Nephron (organoid): ENCODE data around the gene OSGEP.
A peak's percentile ranks its signal among the peaks of the same experiment; 100 is the strongest.

ENCODE experiments used
- H3K27ac Mint-ChIP-seq, 3 experiments: 2 replicates each; pipeline ENCODE4 v1.8.0; 2020; ENCODE audit warnings: mixed read lengths in 3 of 3, mild to moderate bottlenecking in 2 of 3, moderate library complexity in 1 of 3
- H3K27me3 Mint-ChIP-seq: 2 replicates; pipeline ENCODE4 v1.8.0; 2021; ENCODE audit warnings: low read depth, mild to moderate bottlenecking, moderate library complexity, mixed read lengths
- H3K36me3 Mint-ChIP-seq: 2 replicates; pipeline ENCODE4 v1.8.0; 2020; ENCODE audit warnings: low read depth, mixed read lengths
- H3K4me1 Mint-ChIP-seq: 2 replicates; pipeline ENCODE4 v1.8.0; 2020; ENCODE audit warnings: mixed read lengths
- H3K4me3 Mint-ChIP-seq, 3 experiments: 2 replicates each; pipeline ENCODE4 v1.8.0; 2020; ENCODE audit warnings: mild to moderate bottlenecking in 3 of 3, mixed read lengths in 3 of 3, moderate library complexity in 2 of 3
- H3K9me3 Mint-ChIP-seq: 2 replicates; pipeline ENCODE4 v1.8.0; 2020; ENCODE audit warnings: mixed read lengths
- TF ChIP-seq, protein P1 (sequence below), 3 experiments: fragments of 200-600 bp; sonication (generic); IDR thresholded peaks; one replicate each; pipeline ENCODE4 v1.5.0; 2021; ENCODE audit warnings: antibody characterized with exemption in 3 of 3; ENCODE audit not compliant: unreplicated experiment in 3 of 3

The OSGEP gene

DNA sequence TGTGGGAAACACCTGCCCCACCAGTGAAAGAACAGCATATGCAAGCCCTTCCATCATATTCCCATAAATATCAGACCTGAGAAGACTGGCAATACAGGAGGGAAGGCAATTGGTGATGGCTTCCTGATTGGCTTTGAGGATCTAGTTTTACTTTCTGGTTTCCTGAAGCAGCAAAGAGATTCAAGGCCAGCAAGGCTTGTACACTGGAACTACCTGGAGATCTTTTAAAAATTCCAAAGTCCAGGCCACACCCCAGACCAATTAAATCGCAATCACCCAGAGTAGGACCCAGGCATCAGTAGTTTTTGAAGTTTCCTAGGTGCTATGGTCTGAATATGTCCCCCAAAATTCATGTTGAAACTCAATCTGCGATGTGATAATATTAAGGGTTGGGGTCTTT, 38.4 kb downstream of the OSGEP start:
- TF ChIP-seq, protein P1, sequence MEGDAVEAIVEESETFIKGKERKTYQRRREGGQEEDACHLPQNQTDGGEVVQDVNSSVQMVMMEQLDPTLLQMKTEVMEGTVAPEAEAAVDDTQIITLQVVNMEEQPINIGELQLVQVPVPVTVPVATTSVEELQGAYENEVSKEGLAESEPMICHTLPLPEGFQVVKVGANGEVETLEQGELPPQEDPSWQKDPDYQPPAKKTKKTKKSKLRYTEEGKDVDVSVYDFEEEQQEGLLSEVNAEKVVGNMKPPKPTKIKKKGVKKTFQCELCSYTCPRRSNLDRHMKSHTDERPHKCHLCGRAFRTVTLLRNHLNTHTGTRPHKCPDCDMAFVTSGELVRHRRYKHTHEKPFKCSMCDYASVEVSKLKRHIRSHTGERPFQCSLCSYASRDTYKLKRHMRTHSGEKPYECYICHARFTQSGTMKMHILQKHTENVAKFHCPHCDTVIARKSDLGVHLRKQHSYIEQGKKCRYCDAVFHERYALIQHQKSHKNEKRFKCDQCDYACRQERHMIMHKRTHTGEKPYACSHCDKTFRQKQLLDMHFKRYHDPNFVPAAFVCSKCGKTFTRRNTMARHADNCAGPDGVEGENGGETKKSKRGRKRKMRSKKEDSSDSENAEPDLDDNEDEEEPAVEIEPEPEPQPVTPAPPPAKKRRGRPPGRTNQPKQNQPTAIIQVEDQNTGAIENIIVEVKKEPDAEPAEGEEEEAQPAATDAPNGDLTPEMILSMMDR (IDR thresholded peaks at IDR 0.05; ENCODE audit: unreplicated experiment in 3 of 3) = no peak
- no peak overlapping the region for H3K4me3 Mint-ChIP-seq
- H3K27ac Mint-ChIP-seq = no peak overlapping the region
- no peaks in the 10 kb centered on the region for H3K36me3 Mint-ChIP-seq
- H3K4me1 Mint-ChIP-seq = peaks cover 11% of the 10 kb centered on the region
- no peaks in the 10 kb centered on the region for H3K9me3 Mint-ChIP-seq
- H3K27me3 Mint-ChIP-seq = peaks cover 6% of the 10 kb centered on the region

DNA sequence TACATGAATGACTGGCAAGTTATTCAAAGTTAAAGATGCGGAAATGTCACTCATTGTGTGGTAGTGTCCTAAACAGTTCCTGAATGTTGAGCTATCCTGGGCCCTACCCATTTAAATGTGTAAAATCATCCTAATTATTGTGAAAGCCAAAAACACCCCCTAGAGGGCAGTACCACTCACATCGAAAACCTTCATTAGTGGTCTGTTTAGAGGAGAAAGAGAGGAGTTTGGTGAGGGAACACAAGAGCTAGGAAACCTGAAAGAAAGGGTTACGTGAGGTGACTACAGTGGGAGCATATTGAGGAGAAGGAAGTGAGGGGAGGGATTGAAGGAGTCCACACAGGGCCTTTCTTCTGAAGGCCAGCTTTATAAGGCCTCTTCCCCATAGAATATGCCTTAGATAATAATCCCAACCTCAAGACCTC, 38.8 kb downstream of the OSGEP start:
- TF ChIP-seq, protein P1 (IDR thresholded peaks at IDR 0.05; ENCODE audit: unreplicated experiment in 3 of 3) = peak; percentile 39 to 56 (median 51)
- H3K27ac Mint-ChIP-seq = no peak overlapping the region
- H3K4me1 Mint-ChIP-seq = peaks cover 11% of the 10 kb centered on the region
- H3K9me3 Mint-ChIP-seq = no peaks in the 10 kb centered on the region
- no peaks in the 10 kb centered on the region for H3K36me3 Mint-ChIP-seq
- peaks cover 6% of the 10 kb centered on the region for H3K27me3 Mint-ChIP-seq
- H3K4me3 Mint-ChIP-seq = peak overlapping the region in 2 of 3 experiments; percentile 3 to 9

DNA sequence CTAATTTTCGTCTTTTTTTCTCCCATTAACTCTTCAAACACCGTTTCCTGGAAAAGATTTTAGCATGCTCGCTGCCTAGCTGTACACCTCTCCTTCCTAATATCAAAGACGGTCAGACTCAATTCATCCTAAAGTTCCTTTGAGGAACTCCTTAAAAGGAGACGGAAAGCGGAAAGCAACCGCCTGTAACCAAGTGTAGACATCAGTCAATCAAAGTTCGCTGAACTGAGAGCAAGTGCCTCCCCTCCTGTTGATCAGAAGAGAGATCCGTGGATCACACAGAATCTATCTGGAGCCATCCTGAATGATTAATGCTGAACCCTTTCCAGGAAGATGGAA, 40.9 kb downstream of the OSGEP start:
- Mint-ChIP-seq H3K9me3 (no peaks in the 10 kb centered on the region), H3K36me3 (no peaks in the 10 kb centered on the region), H3K27ac (peak overlapping the region; percentile 82 to 96 (median 86)), H3K4me3 (peak overlapping the region; percentile 86 to 94 (median 93)), H3K27me3 (peaks cover 2% of the 10 kb centered on the region), H3K4me1 (peaks cover 17% of the 10 kb centered on the region)
- TF ChIP-seq, protein P1 (IDR thresholded peaks at IDR 0.05; ENCODE audit: unreplicated experiment in 3 of 3) = no peak

DNA sequence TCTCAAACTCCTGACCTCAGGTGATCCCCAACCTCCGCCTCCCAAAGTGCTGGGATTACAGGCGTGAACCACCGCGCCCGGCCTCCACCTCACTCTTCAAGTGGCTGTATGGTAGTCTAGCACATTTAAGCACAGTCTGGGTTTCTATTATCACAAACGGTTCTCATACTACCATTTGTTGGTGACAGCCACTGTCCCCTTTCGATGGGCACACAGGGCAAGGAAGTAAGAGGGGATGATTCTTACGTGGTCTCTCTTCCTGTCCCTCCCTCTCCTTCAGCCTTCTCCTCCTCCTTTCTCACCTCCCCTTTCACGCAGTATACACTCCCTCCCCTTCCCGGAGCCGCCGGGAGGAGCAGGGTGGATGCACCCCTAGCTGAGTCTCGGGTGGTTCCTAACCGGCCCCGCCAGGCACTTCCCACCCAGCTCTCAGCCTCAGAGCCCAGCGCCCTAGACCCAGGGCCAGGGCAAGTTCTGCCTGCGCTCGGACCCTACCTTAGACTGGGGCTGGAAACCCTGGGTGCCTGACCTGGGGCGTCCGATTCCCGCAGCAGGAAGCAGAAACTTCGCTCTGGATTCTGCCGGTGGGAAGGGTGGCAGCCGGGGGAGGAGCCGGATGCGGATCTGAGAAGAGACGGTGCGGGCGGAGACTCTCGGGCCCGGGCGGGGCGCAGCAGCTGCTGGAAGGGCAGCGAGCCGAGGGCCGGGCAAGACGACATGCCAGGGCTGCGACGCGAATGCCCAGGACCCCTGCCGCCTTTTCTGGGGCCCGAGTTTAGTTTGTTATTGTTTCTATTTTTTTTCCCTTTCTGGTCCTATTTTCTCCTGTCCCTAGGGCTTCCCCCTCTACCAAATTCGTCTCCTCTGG, 41.5 kb downstream of the OSGEP start, which contains the start of gene TEP1:
TEP1 (minus strand) TSS at position 626 of the 868 bp plus-strand sequence. CDS start 5,062 bp downstream, outside the sequence.
- Mint-ChIP-seq H3K27me3 (no peaks in the 10 kb centered on the region), H3K36me3 (no peaks in the 10 kb centered on the region), H3K4me1 (peaks cover 17% of the 10 kb centered on the region), H3K4me3 (peak within 1 kb of the TSS; percentile 86 to 94 (median 93)), H3K27ac (peak within 1 kb of the TSS; percentile 82 to 96 (median 86)), H3K9me3 (no peaks in the 10 kb centered on the region)
- TF ChIP-seq, protein P1 (IDR thresholded peaks at IDR 0.05; ENCODE audit: unreplicated experiment in 3 of 3) = no peak

DNA sequence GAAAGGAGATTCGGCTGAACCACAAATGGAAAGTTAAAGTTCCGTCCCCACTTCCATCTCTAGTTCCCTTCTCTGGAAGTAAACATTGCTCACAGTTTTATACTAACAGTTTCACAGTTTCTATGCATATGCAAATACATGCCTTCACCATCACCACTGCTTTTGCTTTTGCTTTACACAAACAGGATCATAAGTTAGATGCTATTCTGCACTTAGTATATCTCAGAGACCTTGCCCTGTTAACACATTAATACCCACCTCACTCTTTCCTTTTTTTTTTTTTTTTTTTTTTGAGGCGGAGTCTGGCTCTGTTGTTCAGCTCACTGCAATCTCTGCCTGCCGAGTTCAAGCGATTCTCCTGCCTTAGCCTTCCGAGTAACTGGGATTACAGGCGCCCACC, 42.2 kb downstream of the OSGEP start:
- H3K27ac Mint-ChIP-seq = peak overlapping the region; percentile 82 to 96 (median 86)
- peak overlapping the region; percentile 86 to 94 (median 93) for H3K4me3 Mint-ChIP-seq
- H3K27me3 Mint-ChIP-seq = no peaks in the 10 kb centered on the region
- TF ChIP-seq, protein P1 (IDR thresholded peaks at IDR 0.05; ENCODE audit: unreplicated experiment in 3 of 3) = no peak
- H3K36me3 Mint-ChIP-seq = peaks cover 3% of the 10 kb centered on the region
- no peaks in the 10 kb centered on the region for H3K9me3 Mint-ChIP-seq
- peaks cover 17% of the 10 kb centered on the region for H3K4me1 Mint-ChIP-seq
